Stomach (tissue), 9 donors: ENCODE data around the gene ZDHHC7. TPM values are rescaled to one million over a fixed set of nuclear protein-coding genes. Genes with fewer than 3 reads are reported as not detected.

Experiments used
- DNase-seq, 2 donors: peaks; one replicate each; pipeline versions ENCODE4 v3.0.0 to v3.0.0-alpha.2; 2013 to 2019
- H3K27ac ChIP-seq, 5 donors: fragments of 200-600 bp in 4 of 5; sonication (generic) in 4 of 5; one replicate each; pipeline ENCODE4 v1.5.1; 2013 to 2019; ENCODE audit warnings: mild to moderate bottlenecking in 1 of 5, moderate library complexity in 1 of 5
- H3K27me3 ChIP-seq, 3 donors: fragments of 200-600 bp; sonication (generic); one replicate each; pipeline ENCODE4 v1.5.1; 2017 to 2019; ENCODE audit warnings: mixed run types in 1 of 3
- H3K36me3 ChIP-seq, 4 donors: fragments of 200-600 bp; sonication (generic); 1 replicate in 3 of 4; 2 replicates in 1 of 4; pipeline ENCODE4 v1.5.1; 2016 to 2019
- H3K4me1 ChIP-seq, 4 donors: fragments of 200-600 bp; sonication (generic); one replicate each; pipeline ENCODE4 v1.5.1; 2016 to 2019
- H3K4me3 ChIP-seq, 4 donors: fragments of 200-600 bp; sonication (generic) in 3 of 4; one replicate each; pipeline ENCODE4 v1.5.1; 2016 to 2019; ENCODE audit warnings: mild to moderate bottlenecking in 1 of 4
- H3K9me3 ChIP-seq, 4 donors: fragments of 200-600 bp; sonication (generic); one replicate each; pipeline ENCODE4 v1.5.1; 2016 to 2019
- CTCF ChIP-seq, 7 experiments: fragments of 450-650 bp in 4 of 7; fragments of 200-600 bp in 3 of 7; sonication (generic) in 3 of 7; IDR thresholded peaks; one replicate each; pipeline ENCODE4 v1.5.1; 2016 to 2019; ENCODE audit warnings: antibody characterized with exemption in 7 of 7, control low read depth in 2 of 7, mild to moderate bottlenecking in 1 of 7
- EP300 ChIP-seq: sonication (generic); formaldehyde crosslinking; IDR thresholded peaks from one replicate; pipeline ENCODE4 v1.6.1; 2017; ENCODE audit warnings: antibody characterized with exemption
- POLR2A ChIP-seq, 4 donors: fragments of 450-650 bp; IDR thresholded peaks; one replicate each; pipeline ENCODE4 v1.6.1; 2016; ENCODE audit warnings: antibody characterized with exemption in 4 of 4, control low read depth in 2 of 4, mild to moderate bottlenecking in 1 of 4, moderate library complexity in 1 of 4
- POLR2AphosphoS5 ChIP-seq, 3 donors: sonication (generic); formaldehyde crosslinking; IDR thresholded peaks; one replicate each; pipeline ENCODE4 v1.6.1; 2016; ENCODE audit warnings: antibody characterized with exemption in 3 of 3
- WGBS, 5 donors: extraction: QIAGEN DNeasy Blood & Tissue Kit in 3 of 5; methylation state at CpG; one replicate each; pipeline versions ENCODE4 v1.1.5 to v1.1.7; 2013 to 2018; 5-methylcytosine and 5-hydroxymethylcytosine counted together
- intact Hi-C: fragments of 100-400 bp; cut with DNase I; formaldehyde crosslinking; loops from one replicate; pipeline ENCODE4 v1.15.1; 2023; ENCODE audit warnings: low total_unique reads
- polyA plus RNA-seq, 3 donors: library from polyadenylated mRNA; stranded (reverse); fragments of 200-250 nt; gene quantifications; one replicate each; pipeline ENCODE4 v1.2.3, GENCODE V29; 2013
- total RNA-seq, 5 donors: library from RNA; depleted of rRNA; stranded (reverse); fragments of >200 nt; gene quantifications; one replicate each; pipeline versions ENCODE4 v1.1.0 to v1.2.3, GENCODE V29; 2014 to 2016
- donor health status: healthy with polysubstance abuse.
- donor health status: Bipolar disorder and iron deficiency.
- donor health status: healthy.

ZDHHC7 gene
- total and polyA plus RNA-seq, 8 donors = 15.0 to 358 (median 56.2) TPM

GRCh38 chr16:85008271-85008670 lies 3.1 kb downstream of the ZDHHC7 start:
- Histone ChIP-seq H3K9me3 (no peaks in the 10 kb centered on the region), H3K36me3 (peaks cover 0 to 4% (median 0%) of the 10 kb centered on the region in 4 donors), H3K4me3 (no peak overlapping the region), H3K4me1 (peaks cover 74 to 85% (median 77%) of the 10 kb centered on the region in 4 donors), H3K27ac (peak overlapping the region in 4 of 5 donors; percentile 15 to 95 (median 70)), H3K27me3 (no peaks in the 10 kb centered on the region)
- 52 to 83% (median 56%) methylated on average over 1 to 3 of the region's 3 CpGs for WGBS, 5 donors
- intact Hi-C loops = no loop called here
- TF ChIP-seq CTCF (IDR thresholded peaks at IDR 0.05) (no peak), POLR2AphosphoS5 (IDR thresholded peaks at IDR 0.05) (no peak), POLR2A (IDR thresholded peaks at IDR 0.05) (no peak), EP300 (no peak)
- no peak for DNase-seq

GRCh38 chr16:85007496-85008214 lies 3.7 kb downstream of the ZDHHC7 start:
- intact Hi-C loops = no loop called here
- Histone ChIP-seq H3K27me3 (no peaks in the 10 kb centered on the region), H3K27ac (peak overlapping the region in 4 of 5 donors; percentile 15 to 95 (median 70)), H3K4me1 (peaks cover 80 to 90% (median 83%) of the 10 kb centered on the region in 4 donors), H3K9me3 (no peaks in the 10 kb centered on the region), H3K4me3 (no peak overlapping the region), H3K36me3 (peaks cover 0 to 4% (median 0%) of the 10 kb centered on the region in 4 donors)
- no peak for DNase-seq
- WGBS, 5 donors = 86 to 94% (median 93%) methylated on average over 7 of the region's 7 CpGs
- TF ChIP-seq POLR2AphosphoS5 (IDR thresholded peaks at IDR 0.05) (no peak), CTCF (IDR thresholded peaks at IDR 0.05) (no peak), EP300 (no peak), POLR2A (IDR thresholded peaks at IDR 0.05) (no peak)

GRCh38 chr16:85006639-85007038 lies 4.7 kb downstream of the ZDHHC7 start:
- H3K4me3 ChIP-seq = no peak overlapping the region
- TF ChIP-seq POLR2A (IDR thresholded peaks at IDR 0.05) (no peak), CTCF (IDR thresholded peaks at IDR 0.05) (no peak), EP300 (no peak), POLR2AphosphoS5 (IDR thresholded peaks at IDR 0.05) (no peak)
- no peaks in the 10 kb centered on the region for H3K9me3 ChIP-seq
- no peak for DNase-seq
- H3K27me3 ChIP-seq = no peaks in the 10 kb centered on the region
- peaks cover 0 to 4% (median 0%) of the 10 kb centered on the region in 4 donors for H3K36me3 ChIP-seq
- H3K4me1 ChIP-seq = peaks cover 84 to 91% (median 89%) of the 10 kb centered on the region in 4 donors
- intact Hi-C loops = no loop called here
- peak overlapping the region in 4 of 5 donors; percentile 76 to 95 (median 91) for H3K27ac ChIP-seq
- 84 to 91% (median 87%) methylated on average over 7 of the region's 7 CpGs for WGBS, 5 donors

- Histone ChIP-seq H3K9me3 (no peaks in the 10 kb centered on the region), H3K27ac (peak overlapping the region; percentile 54 to 95 (median 90)), H3K4me1 (peaks cover 90 to 100% (median 98%) of the 10 kb centered on the region in 4 donors), H3K27me3 (no peaks in the 10 kb centered on the region), H3K36me3 (peaks cover 0 to 4% (median 0%) of the 10 kb centered on the region in 4 donors), H3K4me3 (no peak overlapping the region)
- peak in 1 of 2 donors; percentile 73 for DNase-seq
- intact Hi-C loops = no loop called here
- 29 to 39% (median 34%) methylated on average over 11 of the region's 11 CpGs for WGBS, 5 donors
- TF ChIP-seq EP300 = no peak
- peak in 2 of 3 donors; percentile 31 to 66 for TF ChIP-seq POLR2AphosphoS5 (IDR thresholded peaks at IDR 0.05)
- TF ChIP-seq CTCF (IDR thresholded peaks at IDR 0.05) = no peak
Observed at GRCh38 chr16:85005285-85006069, 5.9 kb downstream of the ZDHHC7 start.
